K562 (cell line): ENCODE results near the gene HES5. TPM values are rescaled to one million over a fixed set of nuclear protein-coding genes. Genes with fewer than 3 reads are reported as not detected.

Source experiments
- ATAC-seq: fragments of 200-7000 bp; cut with Tn5 transposase; 3 replicates; pipeline ENCODE4 v1.9.1; 2020; ENCODE audit warnings: moderate library complexity
- BruUV-seq: library from RNA; stranded (reverse); fragments of 400-500 nt; replicated peaks from 2 replicates; lab custom pipeline; 2021; lab: Mats Ljungman, UMichigan
- CTCF ChIA-PET: fragments of 300-600 bp; formaldehyde crosslinking; extraction: SDS; loops from one replicate; lab custom pipeline; 2021; ENCODE audit warnings: low intra/inter-chr PET ratio; lab: Yijun Ruan, JAX
- POLR2A ChIA-PET: fragments of 300-600, 350-650 bp; sonication (Branson Sonifier 250); formaldehyde crosslinking; extraction: SDS; loops from one replicate; lab custom pipeline; 2021; ENCODE audit warnings: antibody characterized with exemption, inconsistent platforms; lab: Yijun Ruan, JAX
- DNase-seq, 4 experiments: peaks; one replicate each; pipeline versions ENCODE4 v3.0.0 to v3.0.0-alpha.2; 2011 to 2018; ENCODE audit warnings: low spot score in 3 of 4, mixed read lengths in 3 of 4; ENCODE audit errors: extremely low read depth in 1 of 4
- FAIRE-seq: peaks from 2 replicates; lab custom pipeline; 2011; peaks lifted over from hg19 to GRCh38; lab: Jason Lieb, UNC
- H2AFZ ChIP-seq: 2 replicates; pipeline ENCODE4 v1.6.0; 2011; ENCODE audit warnings: low read depth, low read length, control low read depth, inconsistent platforms
- H3K27ac ChIP-seq: fragments of 200-600 bp; 3 replicates; pipeline ENCODE4 v1.8.0; 2011; ENCODE audit warnings: low read depth, mild to moderate bottlenecking, control low read depth, inconsistent platforms, low read length, moderate library complexity, mixed read lengths; ENCODE audit errors: extremely low read depth
- H3K27me3 ChIP-seq, 2 experiments: fragments of 300-600 bp in 1 of 2; 2 replicates in 1 of 2; 3 replicates in 1 of 2; pipeline versions ENCODE4 v1.6.0 to v1.8.0; 2011; ENCODE audit warnings: inconsistent platforms in 2 of 2, low read length in 2 of 2, mild to moderate bottlenecking in 1 of 2, mixed read lengths in 1 of 2, moderate library complexity in 1 of 2; ENCODE audit not compliant: control insufficient read depth in 2 of 2, insufficient read depth in 2 of 2
- H3K36me3 ChIP-seq: fragments of 300-600 bp; 3 replicates; pipeline ENCODE4 v1.8.0; 2011; ENCODE audit warnings: mild to moderate bottlenecking, low read length, inconsistent platforms; ENCODE audit not compliant: control insufficient read depth, insufficient read depth
- H3K4me1 ChIP-seq, 2 experiments: fragments of 200-600 bp in 1 of 2; replicated peaks in 1 of 2; 2 replicates in 1 of 2; 3 replicates in 1 of 2; pipeline versions ENCODE4 v1.5.1 to v1.8.0; 2011; ENCODE audit warnings: inconsistent platforms in 2 of 2, low read length in 2 of 2, mild to moderate bottlenecking in 1 of 2, mixed read lengths in 1 of 2, moderate library complexity in 1 of 2; ENCODE audit not compliant: control insufficient read depth in 2 of 2, insufficient read depth in 2 of 2
- H3K4me2 ChIP-seq: 2 replicates; pipeline ENCODE4 v1.6.1; 2011; ENCODE audit warnings: low read length, control low read depth, inconsistent platforms, mixed read lengths; ENCODE audit not compliant: insufficient read depth
- H3K4me3 ChIP-seq: fragments of 200-600 bp; sonication (generic), shearing (Covaris generic); 2 replicates; pipeline ENCODE4 v1.5.1; 2016; ENCODE audit warnings: control low read depth, inconsistent platforms
- H3K79me2 ChIP-seq: fragments of 200-600 bp; 3 replicates; pipeline ENCODE4 v1.8.0; 2011; ENCODE audit warnings: low read length, inconsistent platforms; ENCODE audit not compliant: control insufficient read depth, insufficient read depth
- H3K9ac ChIP-seq, 2 experiments: 2 replicates each; pipeline versions ENCODE4 v1.6.0 to v1.6.1; 2011; ENCODE audit warnings: low read depth in 2 of 2, low read length in 2 of 2, control low read depth in 1 of 2, inconsistent platforms in 1 of 2, mild to moderate bottlenecking in 1 of 2, mixed read lengths in 1 of 2; ENCODE audit not compliant: insufficient read depth in 1 of 2
- H3K9me1 ChIP-seq: one replicate; pipeline ENCODE4 v1.6.0; 2011; ENCODE audit warnings: inconsistent platforms, mild to moderate bottlenecking, low read length, moderate library complexity; ENCODE audit not compliant: control insufficient read depth, insufficient read depth
- H3K9me3 ChIP-seq: replicated peaks from 2 replicates; pipeline ENCODE4 v1.5.1; 2011; ENCODE audit warnings: low read depth, low read length, inconsistent platforms; ENCODE audit not compliant: control insufficient read depth, insufficient read depth
- H4K20me1 ChIP-seq: replicated peaks from 2 replicates; pipeline ENCODE4 v1.6.1; 2011; ENCODE audit warnings: low read length, inconsistent platforms, mixed read lengths; ENCODE audit not compliant: control insufficient read depth, insufficient read depth
- ARID3A ChIP-seq: IDR thresholded peaks from 2 replicates; pipeline ENCODE4 v1.6.1; 2012; ENCODE audit warnings: low read depth, low read length, improper control_type of control experiment, borderline replicate concordance
- ATF1 ChIP-seq, 2 experiments: fragments of 450-650 bp in 1 of 2; IDR thresholded peaks; 2 replicates each; pipeline ENCODE4 v1.6.1; 2016; ENCODE audit warnings: missing compliant biosample characterization in 1 of 2, missing genetic modification characterization in 1 of 2
- BMI1 ChIP-seq: fragments of 150-350 bp; IDR thresholded peaks from 2 replicates; pipeline ENCODE4 v1.6.1; 2014; ENCODE audit warnings: low read length
- BRF1 ChIP-seq: IDR thresholded peaks from 3 replicates; pipeline ENCODE4 v1.6.1; 2011; ENCODE audit warnings: borderline replicate concordance, mild to moderate bottlenecking; ENCODE audit not compliant: insufficient read length; ENCODE audit errors: extremely low read depth
- CXXC5 ChIP-seq: fragments of 250-450 bp; sonication (Bioruptor Pico); IDR thresholded peaks from 2 replicates; pipeline ENCODE4 v1.8.0; 2022; ENCODE audit warnings: inconsistent platforms, mild to moderate bottlenecking, moderate library complexity
- MITF ChIP-seq: IDR thresholded peaks from 2 replicates; pipeline ENCODE4 v1.6.1; 2014; ENCODE audit warnings: antibody characterized with exemption
- PHF8 ChIP-seq: fragments of 200-600 bp; sonication (generic); IDR thresholded peaks from 2 replicates; pipeline ENCODE4 v1.6.1; 2012; ENCODE audit warnings: mixed run types, mild to moderate bottlenecking, inconsistent platforms, low read length, moderate library complexity, borderline replicate concordance
- ZFX ChIP-seq: sonication (generic); formaldehyde crosslinking; IDR thresholded peaks from 2 replicates; pipeline ENCODE4 v1.8.0; 2022; ENCODE audit warnings: mild to moderate bottlenecking, missing genetic modification reagents, moderate library complexity
- WGBS: fragments of 100-300 bp; shearing (Covaris generic); methylation state at CpG from one replicate; pipeline ENCODE4 v1.1.6; 2016; ENCODE audit warnings: low coverage, mixed read lengths; ENCODE audit not compliant: insufficient coverage; ENCODE audit errors: missing lambda C conversion rate; 5-methylcytosine and 5-hydroxymethylcytosine counted together
- in situ Hi-C: fragments of 300-500 bp; cut with MboI; formaldehyde crosslinking; loops from 4 replicates; pipeline ENCODE4 v1.15.0; 2018; ENCODE audit warnings: inconsistent platforms, mixed read lengths
- intact Hi-C: fragments of 100-400 bp; cut with micrococcal nuclease; formaldehyde crosslinking; loops from 2 replicates; pipeline ENCODE4 v1.14.2; 2022
- polyA plus RNA-seq, 8 experiments: library from polyadenylated mRNA; depleted of rRNA in 4 of 8; stranded (reverse) in 5 of 8; unstranded in 3 of 8; fragments of >200 nt; fragmentation: Nextera tagmentation in 2 of 8; fragmentation: Illumina TruSeq in 1 of 8; extraction: Ambion mirVana in 2 of 8; extraction: Trizol in 1 of 8; gene quantifications; 2 replicates each; pipeline versions ENCODE4 v1.2.1 to v1.2.3, GENCODE V29; 2011 to 2014; ENCODE audit warnings: inconsistent platforms in 1 of 8, missing spikeins in 1 of 8
- total RNA-seq, 7 experiments: library from RNA; depleted of rRNA in 6 of 7; stranded (reverse); fragments of >200 nt in 6 of 7; fragmentation: Illumina TruSeq in 2 of 7; extraction: Trizol in 2 of 7; gene quantifications; 2 replicates each; pipeline versions ENCODE4 v1.2.1 to v1.2.3, GENCODE V29; 2011 to 2021; ENCODE audit warnings: low replicate concordance in 1 of 7
- TF ChIP-seq, protein P1 (sequence below): fragments of 450-650 bp; IDR thresholded peaks from 2 replicates; pipeline ENCODE4 v1.6.1; 2018; ENCODE audit not compliant: partially characterized antibody

HES5 gene
- total and polyA plus RNA-seq, 9 of the 15 experiments (the other 6 are each of a cell fraction or from before 2014, with no cell fraction given) = not detected

DNA sequence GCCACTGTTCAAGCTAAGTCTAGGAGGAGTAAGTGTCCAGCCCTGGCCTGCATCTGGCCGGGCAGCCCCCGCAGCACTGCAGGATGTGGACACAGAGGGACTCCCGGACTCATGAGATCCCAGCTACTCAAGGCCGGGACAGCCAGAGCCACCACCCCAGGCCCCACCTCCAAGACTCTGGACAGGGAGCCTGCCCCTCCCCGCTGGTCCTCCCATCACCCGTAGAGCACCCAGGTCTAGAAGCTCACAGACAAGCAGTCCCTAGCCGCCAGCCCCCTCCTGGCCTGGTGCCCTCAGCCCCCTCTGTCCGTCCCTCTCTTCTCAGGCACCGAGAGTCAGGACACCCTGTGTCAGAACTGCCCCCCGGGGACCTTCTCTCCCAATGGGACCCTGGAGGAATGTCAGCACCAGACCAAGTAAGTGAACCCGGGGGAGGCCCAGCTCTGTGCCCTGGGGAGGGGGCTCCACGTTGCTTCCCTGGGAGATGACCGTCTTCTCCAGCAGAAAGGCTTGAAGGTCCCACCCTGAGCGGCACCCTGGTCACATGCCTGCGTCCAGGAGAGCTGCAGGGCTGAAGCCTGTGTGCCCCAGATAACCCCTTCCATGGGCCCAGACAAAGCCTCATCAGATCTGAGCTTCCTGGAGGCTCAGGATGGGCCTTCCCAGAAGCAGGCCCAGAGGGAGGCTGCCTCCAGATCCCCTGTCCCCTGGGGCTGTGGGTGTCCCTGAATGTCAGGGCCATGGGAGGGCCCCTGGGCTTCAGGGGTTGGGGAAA, 30.4 kb upstream of the HES5 start:
- Histone ChIP-seq H3K9ac (peak overlapping the region in 1 of 2 experiments; percentile 70; a peak in 2 of 4 replicates), H3K9me1 (no peaks in the 10 kb centered on the region), H3K27ac (no peak overlapping the region), H3K4me2 (peak overlapping the region; percentile 20; the same call in 1 of the 2 replicates), H3K4me3 (no peak overlapping the region), H3K79me2 (no peaks in the 10 kb centered on the region), H3K36me3 (no peaks in the 10 kb centered on the region), H3K4me1 (peaks cover 23 to 84% of the 10 kb centered on the region in 2 experiments), H4K20me1 (no peaks in the 10 kb centered on the region), H3K9me3 (no peaks in the 10 kb centered on the region), H2AFZ (peak overlapping the region; percentile 34; the same call in 1 of the 2 replicates), H3K27me3 (peaks cover 10 to 24% of the 10 kb centered on the region in 2 experiments; a peak in 4 of 5 replicates)
- POLR2A ChIA-PET = interaction anchor here (0.6 to 3.3 kb wide), 9 partner anchors 11 to 410 kb away, joined by 3 to 13 read pairs (median 3); partner anchors contain the start of gene PRXL2B
- FAIRE-seq (peak; percentile 56), ATAC-seq (peak; percentile 22), DNase-seq (peak in 2 of 4 experiments; percentile 39 to 73)
- 19% methylated on average over 14 of the region's 15 CpGs for WGBS
- no TSS peak for BruUV-seq
- CTCF ChIA-PET = no interaction called here
- intact Hi-C loops = no loop called here
- in situ Hi-C loops = no loop called here
- TF ChIP-seq BMI1 = no peak
- no peak for TF ChIP-seq BRF1
- no peak for TF ChIP-seq ATF1 (CRISPR knock-in tag; IDR thresholded peaks at IDR 0.05)
- TF ChIP-seq ATF1 (tag; IDR thresholded peaks at IDR 0.05) = no peak
- TF ChIP-seq, protein P1, sequence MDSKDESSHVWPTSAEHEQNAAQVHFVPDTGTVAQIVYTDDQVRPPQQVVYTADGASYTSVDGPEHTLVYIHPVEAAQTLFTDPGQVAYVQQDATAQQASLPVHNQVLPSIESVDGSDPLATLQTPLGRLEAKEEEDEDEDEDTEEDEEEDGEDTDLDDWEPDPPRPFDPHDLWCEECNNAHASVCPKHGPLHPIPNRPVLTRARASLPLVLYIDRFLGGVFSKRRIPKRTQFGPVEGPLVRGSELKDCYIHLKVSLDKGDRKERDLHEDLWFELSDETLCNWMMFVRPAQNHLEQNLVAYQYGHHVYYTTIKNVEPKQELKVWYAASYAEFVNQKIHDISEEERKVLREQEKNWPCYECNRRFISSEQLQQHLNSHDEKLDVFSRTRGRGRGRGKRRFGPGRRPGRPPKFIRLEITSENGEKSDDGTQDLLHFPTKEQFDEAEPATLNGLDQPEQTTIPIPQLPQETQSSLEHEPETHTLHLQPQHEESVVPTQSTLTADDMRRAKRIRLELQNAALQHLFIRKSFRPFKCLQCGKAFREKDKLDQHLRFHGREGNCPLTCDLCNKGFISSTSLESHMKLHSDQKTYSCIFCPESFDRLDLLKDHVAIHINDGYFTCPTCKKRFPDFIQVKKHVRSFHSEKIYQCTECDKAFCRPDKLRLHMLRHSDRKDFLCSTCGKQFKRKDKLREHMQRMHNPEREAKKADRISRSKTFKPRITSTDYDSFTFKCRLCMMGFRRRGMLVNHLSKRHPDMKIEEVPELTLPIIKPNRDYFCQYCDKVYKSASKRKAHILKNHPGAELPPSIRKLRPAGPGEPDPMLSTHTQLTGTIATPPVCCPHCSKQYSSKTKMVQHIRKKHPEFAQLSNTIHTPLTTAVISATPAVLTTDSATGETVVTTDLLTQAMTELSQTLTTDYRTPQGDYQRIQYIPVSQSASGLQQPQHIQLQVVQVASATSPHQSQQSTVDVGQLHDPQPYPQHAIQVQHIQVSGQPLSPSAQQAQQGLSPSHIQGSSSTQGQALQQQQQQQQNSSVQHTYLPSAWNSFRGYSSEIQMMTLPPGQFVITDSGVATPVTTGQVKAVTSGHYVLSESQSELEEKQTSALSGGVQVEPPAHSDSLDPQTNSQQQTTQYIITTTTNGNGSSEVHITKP = peak; percentile 78
- TF ChIP-seq CXXC5 (CRISPR knock-in tag) = peak; percentile 31; the same call in 1 of the 2 replicates
- TF ChIP-seq MITF = 0 out of 2 replicates have a peak, but pooled peaks have one; percentile 25
- no peak for TF ChIP-seq PHF8
- TF ChIP-seq ARID3A = no peak
- TF ChIP-seq ZFX (CRISPR knock-in tag) = peak; percentile 47; the same call in 1 of the 2 replicates
